Measurements from ENCODE around the gene VGLL4.

GRCh38 chr3:11589706-11590105, 54.0 kb downstream of the VGLL4 start:
- TF ChIP-seq, protein P1, sequence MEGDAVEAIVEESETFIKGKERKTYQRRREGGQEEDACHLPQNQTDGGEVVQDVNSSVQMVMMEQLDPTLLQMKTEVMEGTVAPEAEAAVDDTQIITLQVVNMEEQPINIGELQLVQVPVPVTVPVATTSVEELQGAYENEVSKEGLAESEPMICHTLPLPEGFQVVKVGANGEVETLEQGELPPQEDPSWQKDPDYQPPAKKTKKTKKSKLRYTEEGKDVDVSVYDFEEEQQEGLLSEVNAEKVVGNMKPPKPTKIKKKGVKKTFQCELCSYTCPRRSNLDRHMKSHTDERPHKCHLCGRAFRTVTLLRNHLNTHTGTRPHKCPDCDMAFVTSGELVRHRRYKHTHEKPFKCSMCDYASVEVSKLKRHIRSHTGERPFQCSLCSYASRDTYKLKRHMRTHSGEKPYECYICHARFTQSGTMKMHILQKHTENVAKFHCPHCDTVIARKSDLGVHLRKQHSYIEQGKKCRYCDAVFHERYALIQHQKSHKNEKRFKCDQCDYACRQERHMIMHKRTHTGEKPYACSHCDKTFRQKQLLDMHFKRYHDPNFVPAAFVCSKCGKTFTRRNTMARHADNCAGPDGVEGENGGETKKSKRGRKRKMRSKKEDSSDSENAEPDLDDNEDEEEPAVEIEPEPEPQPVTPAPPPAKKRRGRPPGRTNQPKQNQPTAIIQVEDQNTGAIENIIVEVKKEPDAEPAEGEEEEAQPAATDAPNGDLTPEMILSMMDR (optimal IDR thresholded peaks at IDR 0.05 in 1 of 3, IDR thresholded peaks at IDR 0.05 in 1 of 3, conservative IDR thresholded peaks at IDR 0.05 in 1 of 3; ENCODE audit: extremely low read depth in 1 of 3, insufficient read depth in 2 of 3, low read length in 3 of 3) = no peak
- TF ChIP-seq EZH2 (IDR thresholded peaks at IDR 0.05; ENCODE audit: low read length) = no peak

All from keratinocyte (primary cell).